GM19397 (cell line): ENCODE data around the gene TMEM87A.
"Not testable (repeated sequence)": the region's sequence is repeated elsewhere in the genome, so short reads cannot be mapped to it uniquely, and the experiment has no call there.

ENCODE experiments used
- ATAC-seq: cut with Tn5 transposase; IDR thresholded peaks from one replicate; pipeline ENCODE4 v1.9.1; 2021; ENCODE audit warnings: mild to moderate bottlenecking, moderate library complexity; ENCODE audit not compliant: unreplicated experiment

Gene TMEM87A

DNA sequence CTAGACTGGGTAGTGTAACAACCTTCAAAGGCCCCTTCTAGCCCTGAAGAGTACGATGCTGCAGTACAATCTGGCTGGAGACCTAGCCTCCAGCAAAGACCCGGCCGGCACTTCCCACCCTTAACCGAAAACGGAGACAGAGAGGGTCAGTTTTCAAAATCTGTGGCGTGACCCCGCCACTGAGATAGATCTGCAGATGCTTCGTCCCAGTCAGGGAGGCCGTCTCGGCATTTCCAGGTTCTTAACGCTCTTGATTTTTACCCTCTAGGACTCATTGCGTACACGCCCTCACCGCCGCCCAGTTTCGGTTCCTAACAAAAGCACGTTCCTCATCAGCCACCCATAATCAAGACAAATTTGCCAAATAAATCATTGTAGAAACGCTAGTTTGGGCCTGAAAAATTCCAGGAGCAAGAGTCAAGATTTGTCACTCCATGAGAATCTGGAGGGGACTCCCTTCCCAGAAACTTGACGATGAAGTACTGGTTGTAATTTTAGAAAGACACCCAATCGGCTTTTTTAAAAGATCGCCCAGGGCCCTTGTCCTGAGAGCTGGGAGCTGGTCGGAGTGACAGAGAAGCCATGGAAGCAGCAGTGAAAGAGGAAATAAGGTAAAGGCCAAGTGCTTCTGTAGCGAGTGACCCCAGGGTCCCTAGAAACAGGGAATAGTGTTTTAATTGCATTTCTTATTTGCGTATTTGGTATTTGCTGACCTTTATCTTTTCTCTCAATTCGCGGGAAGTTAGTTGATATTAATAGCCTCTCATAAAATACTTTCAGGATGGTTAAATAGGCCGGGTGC, 868 bp upstream of the TMEM87A start:
- ATAC-seq: peak; percentile 13

DNA sequence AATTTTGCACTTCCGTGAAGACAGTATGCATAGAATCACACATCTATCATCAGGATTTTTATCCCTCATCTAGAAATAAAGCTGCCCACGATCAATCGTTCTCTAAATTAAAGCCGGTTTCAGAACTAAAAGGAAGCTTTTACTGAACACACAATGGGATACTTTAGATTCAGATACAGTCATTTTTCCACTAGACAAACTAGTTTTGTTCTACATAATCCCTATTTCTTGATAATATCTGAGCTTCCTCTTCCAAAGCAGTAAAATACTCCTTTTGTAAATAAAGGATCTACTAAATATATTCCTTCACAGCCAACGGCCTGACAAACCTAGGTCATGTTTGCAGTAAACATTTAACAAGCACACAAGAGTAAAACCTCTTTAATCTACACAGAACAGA, 2.2 kb downstream of the TMEM87A start:
- no peak for ATAC-seq

DNA sequence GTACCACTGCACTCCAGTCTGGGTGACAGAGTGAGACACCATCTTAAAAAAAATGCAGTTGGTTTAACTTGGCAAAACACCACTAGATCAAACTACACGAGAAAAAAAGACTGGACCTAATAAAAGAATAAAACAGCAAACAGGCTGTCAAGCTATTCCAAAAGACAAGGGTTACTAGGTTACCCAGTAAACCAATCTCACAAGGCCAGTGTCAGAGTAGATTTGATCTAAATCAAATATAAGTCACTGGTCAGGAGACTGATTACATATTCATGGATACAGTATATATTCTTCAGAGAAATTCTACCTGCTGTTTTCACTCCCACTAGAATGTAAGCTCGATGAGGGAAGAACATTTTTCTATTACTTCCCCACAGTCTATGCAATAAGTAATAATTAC, 2.7 kb downstream of the TMEM87A start:
- no peak for ATAC-seq

DNA sequence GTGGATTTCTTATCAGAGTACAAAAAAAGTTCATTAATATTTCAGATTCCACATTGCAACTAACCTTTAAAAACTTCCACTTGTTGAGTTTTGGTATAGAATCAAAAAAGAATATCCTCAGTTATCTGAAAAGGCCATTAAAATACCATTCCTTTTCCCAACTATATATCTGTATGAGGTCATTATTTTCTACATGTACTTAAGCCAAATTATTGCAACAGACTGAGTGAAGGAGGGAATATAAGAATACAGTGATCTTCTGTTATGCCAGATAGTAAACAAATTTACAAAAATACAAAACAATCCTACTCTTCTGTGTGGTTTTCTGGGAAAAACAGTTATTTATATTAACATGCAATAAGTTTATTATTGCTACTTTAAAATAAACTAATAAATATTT, 5.9 kb downstream of the TMEM87A start:
- no peak for ATAC-seq

DNA sequence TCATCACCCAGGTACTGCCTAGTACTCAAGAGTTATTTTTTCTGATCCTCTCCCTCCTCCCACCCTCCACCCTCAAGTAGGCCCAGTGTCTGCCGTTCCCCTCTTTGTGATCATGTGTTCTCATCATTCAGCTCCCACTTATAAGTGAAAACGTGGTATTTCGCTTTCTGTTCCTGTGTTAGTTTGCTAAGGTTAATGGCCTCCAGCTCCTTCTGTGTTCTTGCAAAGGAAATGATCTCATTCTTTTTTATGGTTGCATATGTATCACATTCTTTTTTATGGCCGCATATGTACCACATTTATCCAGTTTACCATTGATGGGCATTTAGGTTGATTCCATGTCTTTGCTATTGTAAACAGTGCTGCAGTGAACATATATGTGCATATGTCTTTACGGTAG, 8.4 kb downstream of the TMEM87A start:
- ATAC-seq: no peak

DNA sequence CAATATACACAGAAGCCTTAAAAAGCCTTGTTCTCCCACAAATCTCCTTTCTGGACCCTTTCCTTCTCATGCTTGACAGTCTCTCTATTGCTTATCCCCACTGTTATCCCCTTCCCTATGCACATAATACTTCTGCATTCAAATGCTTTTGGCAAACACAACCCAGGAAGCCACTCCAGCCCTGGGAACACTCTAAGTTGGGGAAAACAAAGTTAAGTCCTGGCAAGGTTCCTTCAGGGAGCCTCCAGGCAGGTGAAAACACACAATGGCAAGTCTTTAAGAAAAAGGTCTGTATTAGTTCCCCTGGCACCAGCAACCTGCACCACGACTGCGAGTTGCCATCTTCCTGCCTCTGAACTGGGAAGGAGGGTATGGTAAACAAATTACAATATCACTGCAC, 19.9 kb downstream of the TMEM87A start:
- no peak for ATAC-seq

DNA sequence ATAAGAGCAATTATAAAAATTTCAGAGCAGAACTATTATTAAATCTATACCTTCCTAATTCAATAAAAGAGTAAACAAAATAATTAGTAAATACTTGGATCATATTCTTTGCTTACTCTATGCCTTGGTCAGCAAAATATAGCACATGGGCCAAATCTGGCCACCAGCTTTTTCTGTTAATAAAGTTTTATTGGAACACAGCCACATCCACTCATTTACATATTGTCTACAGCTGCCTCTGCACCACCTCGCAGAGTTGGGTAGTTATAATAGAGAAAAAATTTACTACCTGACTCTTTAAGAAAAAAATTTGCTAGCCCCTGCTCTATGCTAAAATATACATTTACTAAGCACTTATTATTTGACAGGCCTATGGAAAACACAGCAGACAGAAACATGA, 32.4 kb downstream of the TMEM87A start:
- ATAC-seq: no peak

DNA sequence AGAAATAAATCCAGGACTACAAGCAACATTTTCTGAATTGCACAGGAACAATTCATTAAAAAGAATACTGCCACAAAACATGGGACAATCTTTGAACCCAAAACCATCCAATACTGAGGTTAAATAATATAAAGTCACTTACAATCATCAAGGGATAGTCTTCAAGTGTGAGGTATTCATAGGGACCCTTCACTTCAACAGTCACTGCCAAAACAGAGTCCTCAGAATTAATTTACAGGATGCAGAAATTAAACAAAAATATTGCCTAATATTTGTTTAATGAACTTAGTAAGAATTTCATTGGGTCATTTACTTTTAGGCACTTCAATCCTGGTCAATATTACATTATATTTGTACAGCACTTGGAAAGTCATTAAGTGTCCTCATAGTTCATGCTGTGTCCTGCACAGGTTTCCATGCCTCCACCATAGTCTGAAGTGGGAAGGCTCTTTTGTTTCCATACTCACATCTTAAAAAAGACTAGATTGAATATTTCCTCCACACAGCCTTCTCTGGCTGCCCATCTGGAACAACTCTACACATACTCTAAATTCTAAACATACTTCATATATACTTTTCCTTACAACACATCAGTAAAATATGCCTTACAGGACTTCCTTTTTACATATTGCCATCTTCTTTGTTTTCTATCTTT, 33.6 kb downstream of the TMEM87A start:
- ATAC-seq: no peak

DNA sequence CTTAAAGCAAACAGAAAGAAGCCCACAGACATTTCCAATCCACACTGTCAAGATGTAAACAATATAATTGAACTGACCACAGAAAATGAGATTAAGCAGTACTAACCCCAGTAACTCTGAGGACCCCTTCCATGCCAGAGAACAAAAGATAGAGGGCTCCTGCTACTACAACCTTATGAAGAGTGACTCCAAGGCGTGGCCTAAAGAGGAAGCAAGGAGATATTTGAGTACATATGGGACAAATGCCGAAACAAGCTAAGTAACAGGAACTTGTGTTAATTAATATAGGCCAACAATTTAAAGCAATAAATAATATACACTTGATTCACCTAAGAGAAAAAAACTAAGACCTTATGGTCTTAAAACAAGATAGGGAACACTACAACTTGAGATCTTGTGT, 40.1 kb downstream of the TMEM87A start:
- ATAC-seq: no peak

DNA sequence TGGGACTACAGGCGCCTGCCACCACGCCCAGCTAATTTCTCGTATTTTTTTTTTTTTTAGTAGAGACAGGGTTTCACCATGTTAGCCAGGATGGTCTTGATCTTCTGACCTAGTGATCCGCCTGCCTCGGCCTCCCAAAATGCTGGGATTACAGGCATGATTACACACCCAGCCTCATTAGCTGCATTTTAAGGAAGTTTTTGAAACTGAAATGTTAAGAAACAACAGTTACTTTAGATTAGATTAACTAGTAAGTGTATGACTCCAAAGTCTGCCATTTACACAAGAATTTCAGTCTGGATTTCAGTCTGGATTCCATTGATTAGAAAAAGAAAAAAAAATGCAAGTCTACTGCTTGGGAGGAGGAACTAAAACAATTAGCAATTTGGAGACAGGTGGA, 40.6 kb downstream of the TMEM87A start:
- no peak for ATAC-seq

DNA sequence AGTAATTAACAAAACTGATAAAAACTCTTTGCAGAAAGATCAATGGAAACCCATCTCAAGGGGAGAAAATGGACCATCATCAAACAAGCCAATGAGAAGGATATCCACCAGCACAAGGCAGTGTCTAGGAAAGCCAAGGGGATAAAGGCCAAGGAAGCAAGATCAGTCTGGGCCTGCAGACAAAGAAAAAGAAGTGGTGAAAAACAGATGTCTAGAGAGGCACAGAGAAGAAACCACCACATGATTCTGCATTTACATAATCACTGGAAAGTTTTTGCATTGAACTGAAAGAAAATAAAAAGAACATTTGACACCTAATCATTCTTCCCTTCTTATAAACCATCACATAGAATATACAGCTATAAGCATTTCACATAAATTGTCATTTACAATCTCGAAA, 42.1 kb downstream of the TMEM87A start:
- ATAC-seq: no peak

DNA sequence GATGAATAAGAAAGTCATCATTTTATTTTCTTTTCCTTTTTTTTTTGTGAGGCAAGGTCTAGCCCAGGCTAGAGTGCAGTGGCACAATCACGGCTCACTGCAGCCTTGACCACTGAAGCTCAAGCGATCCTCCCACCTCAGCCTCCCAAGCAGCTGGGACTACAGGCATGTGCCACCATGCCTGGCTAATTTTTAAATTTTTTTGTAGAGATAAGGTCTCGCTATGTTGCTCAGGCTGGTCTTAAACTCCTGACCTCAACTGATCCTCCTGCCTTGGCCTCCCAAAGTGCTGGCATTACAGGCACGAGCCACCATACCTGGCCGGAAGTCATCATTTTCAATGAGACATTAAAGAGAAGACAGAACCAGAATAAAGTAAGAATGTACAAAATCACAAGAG, 44.3 kb downstream of the TMEM87A start:
- not testable (repeated sequence) for ATAC-seq

DNA sequence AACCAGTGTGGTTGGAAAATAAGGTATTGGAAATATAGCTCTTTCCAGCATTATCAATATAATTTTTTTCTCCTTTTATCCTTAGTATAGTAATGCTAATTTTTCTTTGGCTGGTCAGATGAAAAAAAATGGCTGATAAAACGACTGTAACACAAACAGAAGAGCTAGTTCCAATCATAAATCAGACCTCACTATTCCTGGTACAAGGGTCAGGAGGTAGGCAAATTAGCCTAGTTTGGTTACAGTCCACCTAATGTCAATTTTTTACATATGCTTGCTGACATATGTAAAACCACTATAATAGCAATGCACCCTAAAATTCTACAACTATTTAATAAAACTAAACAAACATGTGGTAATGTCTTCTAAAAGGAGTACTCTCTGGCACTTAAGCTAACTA, 45.2 kb downstream of the TMEM87A start:
- ATAC-seq: no peak

DNA sequence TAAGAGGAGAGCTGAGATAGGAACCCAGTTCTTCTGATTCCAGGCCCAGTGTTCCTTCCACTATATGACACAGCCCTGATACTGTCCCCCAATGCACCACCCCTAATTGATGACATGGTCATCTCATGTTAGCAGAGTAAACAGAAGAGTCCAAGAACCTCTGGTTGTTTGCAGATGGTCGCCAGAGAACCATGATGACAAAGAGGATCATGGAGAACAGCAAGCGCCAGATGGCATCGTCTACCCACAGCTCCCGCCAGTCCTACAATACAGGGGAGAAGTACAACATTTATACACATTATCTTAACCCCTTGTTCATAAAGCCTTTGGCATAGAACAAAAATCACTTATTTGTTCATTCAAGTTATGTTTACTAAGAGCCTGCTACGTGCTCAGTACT, 46.6 kb downstream of the TMEM87A start:
- ATAC-seq: no peak

DNA sequence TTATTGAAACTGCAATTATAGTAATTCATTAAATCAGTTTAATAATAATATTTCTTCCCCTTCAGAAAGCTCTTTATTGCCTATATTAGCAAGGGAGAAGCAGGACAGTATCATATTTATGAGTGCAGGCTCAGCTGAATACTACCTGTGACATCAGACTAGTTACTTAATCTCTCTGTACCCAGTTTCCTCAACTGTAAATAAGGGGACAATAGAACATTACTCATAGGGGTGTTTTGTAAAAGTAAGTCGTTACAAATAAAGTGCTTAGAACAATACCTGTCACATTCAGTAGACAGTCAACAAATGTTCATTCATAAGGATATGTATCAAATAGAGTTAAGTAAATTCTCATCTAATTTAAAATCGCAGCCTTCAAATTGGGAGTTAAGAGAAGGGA, 53.0 kb downstream of the TMEM87A start:
- no peak for ATAC-seq

DNA sequence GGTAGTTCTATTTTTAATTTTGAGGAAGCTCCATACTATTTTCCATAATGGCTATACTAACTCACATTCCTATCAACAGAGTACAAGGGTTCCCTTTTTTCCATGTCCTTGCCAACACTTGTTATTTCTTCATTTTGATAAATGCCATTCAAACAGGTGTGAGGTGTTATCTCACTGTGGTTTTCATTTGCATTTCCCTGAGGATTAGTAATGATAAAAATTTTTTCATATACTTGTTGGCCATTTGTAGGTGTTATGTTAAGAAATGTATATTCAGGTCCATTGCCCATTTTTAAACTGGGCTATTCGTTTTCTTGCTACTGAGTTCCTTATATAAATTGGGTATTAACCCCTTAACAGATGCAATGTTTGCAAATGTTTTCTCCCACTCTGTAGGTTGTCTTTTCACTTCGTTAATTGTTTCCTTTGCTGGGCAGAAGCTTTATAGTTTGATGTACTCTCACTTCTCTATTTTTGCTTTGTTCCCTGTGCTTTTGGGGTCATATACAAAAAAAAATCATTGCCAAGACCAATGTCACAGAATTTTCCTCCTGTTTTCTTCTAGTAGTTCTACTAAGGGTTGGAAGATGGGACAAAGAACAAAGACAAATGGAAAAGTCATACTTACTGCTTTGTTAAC, 54.2 kb downstream of the TMEM87A start:
- ATAC-seq: no peak

DNA sequence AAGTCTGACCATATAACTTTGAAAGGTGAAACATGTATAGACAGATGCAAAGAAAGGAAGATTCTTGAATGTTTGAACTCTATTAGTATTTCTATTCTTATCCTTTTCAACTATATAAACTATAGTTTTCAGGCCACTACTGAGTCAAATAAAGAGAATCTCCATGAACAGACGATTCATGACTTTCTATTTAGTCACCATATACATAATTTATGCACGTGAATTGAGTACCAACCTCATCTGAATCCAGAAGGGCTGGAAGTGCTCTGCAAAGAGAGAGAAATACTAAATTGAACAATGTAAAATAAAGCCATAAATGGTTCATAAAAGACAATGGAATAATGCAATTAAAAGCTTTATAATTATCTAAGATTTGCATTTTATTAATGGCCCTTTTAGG, 55.7 kb downstream of the TMEM87A start:
- ATAC-seq: no peak

DNA sequence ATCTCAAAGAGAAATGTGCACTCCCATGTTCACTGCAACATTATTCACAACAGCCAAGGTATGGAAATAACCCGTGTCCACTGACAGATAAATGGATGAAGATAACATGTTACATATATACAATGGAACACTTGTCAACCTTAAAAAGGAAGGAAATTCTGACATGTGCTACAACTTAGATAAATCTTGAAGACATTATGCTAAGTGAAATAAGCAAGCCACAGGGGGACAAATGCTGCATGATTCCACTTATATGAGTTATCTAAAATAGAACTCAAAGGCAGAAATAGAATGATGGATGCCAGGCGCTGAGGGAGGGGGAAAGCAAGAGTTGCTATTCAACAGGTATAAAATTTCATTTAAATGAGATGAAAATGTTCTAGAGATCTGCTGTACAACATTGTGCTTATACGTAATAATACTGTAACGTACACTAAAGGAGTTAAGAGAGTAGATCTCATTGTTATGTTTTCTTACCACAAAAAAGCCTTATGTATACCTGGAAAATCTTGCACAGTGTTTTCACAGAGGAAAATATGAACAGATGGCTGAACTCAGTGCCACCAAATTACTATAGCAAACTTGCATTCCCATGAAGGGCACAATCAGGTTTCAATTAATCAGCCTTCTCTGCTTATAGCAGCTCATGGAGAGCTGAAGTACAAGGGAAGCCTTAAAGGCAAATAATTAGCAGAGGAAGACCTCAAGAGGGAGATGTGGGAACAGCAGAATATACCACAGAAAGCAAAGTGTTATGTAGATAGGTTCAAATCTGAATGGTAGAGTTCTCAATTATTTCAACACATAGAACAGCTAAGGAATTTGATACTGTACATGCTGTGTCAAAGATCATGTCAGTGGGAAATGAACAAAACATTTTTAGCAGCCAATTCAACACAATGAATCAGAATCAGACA, 57.1 kb downstream of the TMEM87A start:
- ATAC-seq: no peak

DNA sequence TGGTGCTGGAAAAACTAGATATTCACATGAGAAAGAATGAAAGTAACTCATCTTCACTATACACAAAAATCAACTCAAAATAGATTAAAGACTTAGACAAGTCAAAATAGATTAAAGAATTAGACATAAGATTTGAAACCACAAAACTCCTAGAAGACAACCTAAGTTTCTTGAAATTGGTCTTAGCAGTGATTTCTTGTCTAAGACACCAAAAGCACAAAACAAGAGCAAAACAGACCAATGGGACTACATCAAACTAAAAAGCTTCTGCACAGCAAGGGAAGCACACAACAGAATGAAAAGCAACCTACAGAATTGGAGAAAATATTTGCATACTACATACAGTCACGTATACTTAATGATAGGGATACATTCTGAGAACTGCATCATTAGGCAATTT, 58.6 kb downstream of the TMEM87A start:
- ATAC-seq: no peak

DNA sequence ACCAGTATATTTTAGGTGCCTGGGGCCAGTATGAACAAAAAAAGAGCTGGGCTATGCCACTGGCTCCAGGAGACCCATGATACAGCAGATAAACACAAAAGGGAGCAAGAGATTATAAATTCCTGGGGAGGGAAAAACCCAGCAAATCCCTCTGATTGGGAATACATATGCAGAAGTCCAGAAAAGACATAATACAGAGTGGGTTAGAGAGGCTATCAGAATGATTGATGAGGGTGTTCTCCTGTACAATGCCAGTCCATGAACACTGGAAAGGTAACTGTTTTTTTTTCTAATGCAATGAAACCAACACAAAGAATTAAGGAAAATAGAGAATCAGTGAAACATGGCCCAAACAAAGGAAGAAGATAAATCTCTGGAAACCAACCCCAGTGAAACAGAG, 59.7 kb downstream of the TMEM87A start:
- ATAC-seq: no peak

DNA sequence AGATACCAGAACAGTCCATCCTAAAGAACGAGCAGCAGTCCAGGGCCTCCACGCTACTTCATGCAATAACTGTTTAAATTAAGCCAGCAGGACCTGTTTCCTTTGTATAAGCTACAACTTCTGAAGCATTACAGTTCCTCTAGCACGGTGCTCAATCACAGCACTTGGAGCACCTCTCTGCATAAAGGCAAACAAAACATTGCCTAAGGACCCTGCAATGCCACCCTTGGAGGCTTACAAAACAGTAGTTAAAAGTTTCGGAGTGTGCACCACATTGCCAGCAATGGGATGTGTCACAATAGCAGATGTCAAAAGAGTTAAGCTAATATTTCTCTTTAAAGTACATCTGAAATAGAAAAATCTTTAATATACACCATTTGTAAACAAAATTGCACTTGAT, 62.5 kb downstream of the TMEM87A start:
- no peak for ATAC-seq
